Panc1 (cell line): ENCODE measurements around the gene ARCN1. TPM values are rescaled to one million over a fixed set of nuclear protein-coding genes. Genes with fewer than 3 reads are reported as not detected.

Experiments
- ATAC-seq: fragments of 200-7000 bp; cut with Tn5 transposase; 2 replicates; pipeline ENCODE4 v1.9.1; 2020; ENCODE audit warnings: mild to moderate bottlenecking, moderate library complexity
- Bru-seq: library from RNA; stranded (reverse); fragments of 400-500 nt; gene quantifications from one replicate; lab custom pipeline; 2021; lab: Mats Ljungman, UMichigan
- BruChase-seq, 2 experiments: library from RNA; stranded (reverse); fragments of 400-500 nt; gene quantifications; one replicate each; lab custom pipeline; 2021; lab: Mats Ljungman, UMichigan
- BruUV-seq: library from RNA; stranded (reverse); fragments of 400-500 nt; replicated peaks from 2 replicates; lab custom pipeline; 2021; lab: Mats Ljungman, UMichigan
- CTCF ChIA-PET: fragments of 300-600 bp; sonication (Branson Sonifier 250); formaldehyde crosslinking; loops from one replicate; lab custom pipeline; 2022; ENCODE audit warnings: antibody characterized with exemption; lab: Charles Lee
- POLR2A ChIA-PET: fragments of 300-600 bp; sonication (Branson Sonifier 250); formaldehyde crosslinking; loops from one replicate; lab custom pipeline; 2022; ENCODE audit warnings: antibody characterized with exemption; lab: Charles Lee
- DNase-seq: peaks from one replicate; pipeline ENCODE4 v3.0.0-alpha.2; 2010; ENCODE audit warnings: low read depth, low spot score
- H3K27ac ChIP-seq: 2 replicates; pipeline ENCODE4 v1.5.1; 2011; ENCODE audit warnings: mild to moderate bottlenecking, low read length, inconsistent platforms
- H3K27me3 ChIP-seq: fragments of 200-500 bp; sonication (Bioruptor generic); 2 replicates; pipeline ENCODE4 v1.6.0; 2014; ENCODE audit warnings: low read length, inconsistent platforms; ENCODE audit not compliant: control insufficient read depth, insufficient read depth
- H3K36me3 ChIP-seq: fragments of 200-500 bp; sonication (Bioruptor generic); 2 replicates; pipeline ENCODE4 v1.5.1; 2014; ENCODE audit warnings: inconsistent platforms, mild to moderate bottlenecking, low read length, moderate library complexity; ENCODE audit not compliant: control insufficient read depth, insufficient read depth
- H3K4me1 ChIP-seq: 2 replicates; pipeline ENCODE4 v1.5.1; 2011; ENCODE audit warnings: inconsistent platforms, mild to moderate bottlenecking, low read length, moderate library complexity; ENCODE audit not compliant: control insufficient read depth, insufficient read depth
- H3K4me3 ChIP-seq, 2 experiments: 2 replicates each; pipeline ENCODE4 v1.5.1; 2011 to 2012; ENCODE audit warnings: low read depth in 2 of 2, low read length in 2 of 2, mild to moderate bottlenecking in 2 of 2, inconsistent platforms in 1 of 2, moderate library complexity in 1 of 2
- H3K9me3 ChIP-seq: fragments of 200-500 bp; sonication (Bioruptor generic); 2 replicates; pipeline ENCODE4 v1.5.1; 2014; ENCODE audit warnings: low read depth, mild to moderate bottlenecking, inconsistent platforms, low read length, moderate library complexity; ENCODE audit not compliant: control insufficient read depth, insufficient read depth
- POLR2AphosphoS5 ChIP-seq: IDR thresholded peaks from 2 replicates; pipeline ENCODE4 v1.6.1; 2012; ENCODE audit warnings: mild to moderate bottlenecking, low read depth, low read length, moderate library complexity
- SIN3A ChIP-seq: IDR thresholded peaks from 2 replicates; pipeline ENCODE4 v1.6.1; 2012; ENCODE audit warnings: low read depth, mild to moderate bottlenecking, low read length, moderate library complexity, borderline replicate concordance; ENCODE audit not compliant: insufficient read depth
- TCF7L2 ChIP-seq: IDR thresholded peaks from 2 replicates; pipeline ENCODE4 v1.6.1; 2011; ENCODE audit warnings: mild to moderate bottlenecking, low read depth, low read length, inconsistent platforms
- in situ Hi-C: cut with HindIII; loops from 2 replicates; pipeline ENCODE4 v1.10.0; 2016; ENCODE audit warnings: low sequenced_read_pairs, low pct_unique_long_range_greater_than_20kb
- intact Hi-C: fragments of 100-400 bp; cut with micrococcal nuclease; formaldehyde crosslinking; loops from one replicate; pipeline ENCODE4 v1.10.0; 2022; ENCODE audit not compliant: unreplicated experiment
- long read RNA-seq: library from polyadenylated mRNA; unstranded; transcript quantifications from one replicate; pipeline ENCODE4 v2.0.0, GENCODE V29; 2021; ENCODE audit not compliant: unreplicated experiment
- polyA plus RNA-seq: library from polyadenylated mRNA; unstranded; fragments of >200 nt; gene quantifications from one replicate; pipeline ENCODE4 v1.2.1, GENCODE V29; 2012; ENCODE audit warnings: missing spikeins; ENCODE audit not compliant: insufficient read length
- total RNA-seq: library from RNA; stranded (reverse); gene quantifications from one replicate; pipeline ENCODE4 v1.2.1, GENCODE V29; 2021; ENCODE audit not compliant: unreplicated experiment
- TF ChIP-seq, protein P1 (sequence below): fragments of 450-650 bp; IDR thresholded peaks from 2 replicates; pipeline ENCODE4 v1.5.1; 2017; ENCODE audit warnings: mild to moderate bottlenecking
- TF ChIP-seq, protein P2 (sequence below), 2 experiments: IDR thresholded peaks; 2 replicates each; pipeline ENCODE4 v1.6.1; 2011 to 2012; ENCODE audit warnings: low read depth in 2 of 2, control low read depth in 1 of 2, low read length in 1 of 2, mild to moderate bottlenecking in 1 of 2, moderate library complexity in 1 of 2; ENCODE audit not compliant: insufficient read depth in 1 of 2

The ARCN1 gene
- 197 TPM for total RNA-seq
- 133 TPM for polyA plus RNA-seq
- Bru-seq, nascent RNA, result percentile 94 among the genes with signal in this experiment
- percentile 98 among the genes with signal in this experiment for BruChase-seq, experiment 1, labeled RNA remaining after a 2-hour chase
- percentile 99 among the genes with signal in this experiment for BruChase-seq, experiment 2, labeled RNA remaining after a 6-hour chase
- long read RNA-seq, transcript ARCN1-201 (10 exons, 3,845 nt), result major isoform, 153 of 197 reads
- long read RNA-seq, partial matches to known transcripts, result 20 of 197 reads
- long read RNA-seq, other reads (novel, unspliced or antisense), result 22 of 197 reads

DNA sequence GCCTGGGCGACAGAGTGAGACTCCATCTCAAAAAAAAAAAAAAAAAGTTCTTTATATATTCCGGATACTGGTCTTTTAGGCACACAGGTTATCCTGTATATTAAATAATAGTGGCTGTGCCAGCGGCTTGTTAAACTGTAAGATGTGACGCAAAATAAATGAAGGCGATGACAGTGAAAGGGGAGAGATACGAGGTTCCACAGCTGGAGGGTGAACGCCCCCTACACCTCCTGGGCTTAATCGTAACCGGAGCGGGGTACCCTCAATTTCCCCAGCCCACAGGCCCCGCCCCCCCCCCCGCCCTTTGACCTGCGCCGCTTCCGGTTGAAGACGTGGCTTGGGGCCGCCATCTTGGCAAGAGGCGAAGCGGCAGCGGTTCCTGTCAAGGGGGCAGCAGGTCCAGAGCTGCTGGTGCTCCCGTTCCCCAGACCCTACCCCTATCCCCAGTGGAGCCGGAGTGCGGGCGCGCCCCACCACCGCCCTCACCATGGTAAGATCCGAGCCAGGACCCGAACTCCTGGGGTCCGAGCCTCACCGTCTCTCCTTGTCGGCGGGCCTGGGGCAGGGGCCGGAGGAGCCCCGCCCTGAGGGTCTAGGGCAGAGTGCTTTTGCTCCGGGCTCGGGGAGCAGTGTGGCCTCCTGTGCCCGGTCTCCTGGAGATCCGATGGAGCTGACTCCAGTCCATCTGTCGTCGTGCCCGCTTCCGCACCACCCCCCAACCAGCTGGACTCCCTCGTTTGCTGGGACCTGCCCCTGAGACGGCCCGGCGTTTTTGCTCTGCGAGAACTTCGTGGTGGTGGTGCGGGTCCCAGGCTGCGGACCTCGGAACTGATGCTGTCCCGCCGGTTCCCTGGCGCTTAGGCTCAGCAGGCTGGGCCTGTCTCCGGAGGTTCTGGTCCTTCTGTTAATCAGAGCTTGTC is at the start of gene ARCN1:
ARCN1 (plus strand) TSS at position 349 of the 920 bp plus-strand sequence; CDS start at position 488, 139 bp downstream.
- ChIA-PET POLR2A (interaction anchor here (0.7 kb wide), 3 partner anchors 63 to 425 kb away, joined by 4 to 8 read pairs (median 6); no protein-coding TSS in a partner anchor), CTCF (interaction anchor here (0.7 kb wide), 1 partner anchor 34 kb away, joined by 4 read pairs; no protein-coding TSS in a partner anchor)
- no TSS peak for BruUV-seq
- Histone ChIP-seq H3K36me3 (no peaks in the 10 kb centered on the region; the same call in none of the 2 replicates), H3K4me1 (peaks cover 28% of the 10 kb centered on the region), H3K4me3 (peak within 1 kb of the TSS; percentile 92 to 93), H3K9me3 (no peaks in the 10 kb centered on the region), H3K27me3 (no peaks in the 10 kb centered on the region), H3K27ac (peak within 1 kb of the TSS; percentile 94)
- intact Hi-C loops (no loop called here), in situ Hi-C loops (no loop called here)
- peak; percentile 92 for ATAC-seq
- no peak for DNase-seq
- TF ChIP-seq SIN3A (peak; percentile 82; the same call in 1 of the 2 replicates), TCF7L2 (peak; percentile 26; the same call in 1 of the 2 replicates), POLR2AphosphoS5 (peak; percentile 89)
- TF ChIP-seq, protein P1, sequence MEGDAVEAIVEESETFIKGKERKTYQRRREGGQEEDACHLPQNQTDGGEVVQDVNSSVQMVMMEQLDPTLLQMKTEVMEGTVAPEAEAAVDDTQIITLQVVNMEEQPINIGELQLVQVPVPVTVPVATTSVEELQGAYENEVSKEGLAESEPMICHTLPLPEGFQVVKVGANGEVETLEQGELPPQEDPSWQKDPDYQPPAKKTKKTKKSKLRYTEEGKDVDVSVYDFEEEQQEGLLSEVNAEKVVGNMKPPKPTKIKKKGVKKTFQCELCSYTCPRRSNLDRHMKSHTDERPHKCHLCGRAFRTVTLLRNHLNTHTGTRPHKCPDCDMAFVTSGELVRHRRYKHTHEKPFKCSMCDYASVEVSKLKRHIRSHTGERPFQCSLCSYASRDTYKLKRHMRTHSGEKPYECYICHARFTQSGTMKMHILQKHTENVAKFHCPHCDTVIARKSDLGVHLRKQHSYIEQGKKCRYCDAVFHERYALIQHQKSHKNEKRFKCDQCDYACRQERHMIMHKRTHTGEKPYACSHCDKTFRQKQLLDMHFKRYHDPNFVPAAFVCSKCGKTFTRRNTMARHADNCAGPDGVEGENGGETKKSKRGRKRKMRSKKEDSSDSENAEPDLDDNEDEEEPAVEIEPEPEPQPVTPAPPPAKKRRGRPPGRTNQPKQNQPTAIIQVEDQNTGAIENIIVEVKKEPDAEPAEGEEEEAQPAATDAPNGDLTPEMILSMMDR, result no peak
- TF ChIP-seq, protein P2, sequence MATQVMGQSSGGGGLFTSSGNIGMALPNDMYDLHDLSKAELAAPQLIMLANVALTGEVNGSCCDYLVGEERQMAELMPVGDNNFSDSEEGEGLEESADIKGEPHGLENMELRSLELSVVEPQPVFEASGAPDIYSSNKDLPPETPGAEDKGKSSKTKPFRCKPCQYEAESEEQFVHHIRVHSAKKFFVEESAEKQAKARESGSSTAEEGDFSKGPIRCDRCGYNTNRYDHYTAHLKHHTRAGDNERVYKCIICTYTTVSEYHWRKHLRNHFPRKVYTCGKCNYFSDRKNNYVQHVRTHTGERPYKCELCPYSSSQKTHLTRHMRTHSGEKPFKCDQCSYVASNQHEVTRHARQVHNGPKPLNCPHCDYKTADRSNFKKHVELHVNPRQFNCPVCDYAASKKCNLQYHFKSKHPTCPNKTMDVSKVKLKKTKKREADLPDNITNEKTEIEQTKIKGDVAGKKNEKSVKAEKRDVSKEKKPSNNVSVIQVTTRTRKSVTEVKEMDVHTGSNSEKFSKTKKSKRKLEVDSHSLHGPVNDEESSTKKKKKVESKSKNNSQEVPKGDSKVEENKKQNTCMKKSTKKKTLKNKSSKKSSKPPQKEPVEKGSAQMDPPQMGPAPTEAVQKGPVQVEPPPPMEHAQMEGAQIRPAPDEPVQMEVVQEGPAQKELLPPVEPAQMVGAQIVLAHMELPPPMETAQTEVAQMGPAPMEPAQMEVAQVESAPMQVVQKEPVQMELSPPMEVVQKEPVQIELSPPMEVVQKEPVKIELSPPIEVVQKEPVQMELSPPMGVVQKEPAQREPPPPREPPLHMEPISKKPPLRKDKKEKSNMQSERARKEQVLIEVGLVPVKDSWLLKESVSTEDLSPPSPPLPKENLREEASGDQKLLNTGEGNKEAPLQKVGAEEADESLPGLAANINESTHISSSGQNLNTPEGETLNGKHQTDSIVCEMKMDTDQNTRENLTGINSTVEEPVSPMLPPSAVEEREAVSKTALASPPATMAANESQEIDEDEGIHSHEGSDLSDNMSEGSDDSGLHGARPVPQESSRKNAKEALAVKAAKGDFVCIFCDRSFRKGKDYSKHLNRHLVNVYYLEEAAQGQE (IDR thresholded peaks at IDR 0.05; ENCODE audit: insufficient read depth in 1 of 2, low read depth in 2 of 2, low read length in 1 of 2), result 0 out of 4 replicates have a peak, but pooled peaks of 1 of the 2 experiments have one; percentile 14

DNA sequence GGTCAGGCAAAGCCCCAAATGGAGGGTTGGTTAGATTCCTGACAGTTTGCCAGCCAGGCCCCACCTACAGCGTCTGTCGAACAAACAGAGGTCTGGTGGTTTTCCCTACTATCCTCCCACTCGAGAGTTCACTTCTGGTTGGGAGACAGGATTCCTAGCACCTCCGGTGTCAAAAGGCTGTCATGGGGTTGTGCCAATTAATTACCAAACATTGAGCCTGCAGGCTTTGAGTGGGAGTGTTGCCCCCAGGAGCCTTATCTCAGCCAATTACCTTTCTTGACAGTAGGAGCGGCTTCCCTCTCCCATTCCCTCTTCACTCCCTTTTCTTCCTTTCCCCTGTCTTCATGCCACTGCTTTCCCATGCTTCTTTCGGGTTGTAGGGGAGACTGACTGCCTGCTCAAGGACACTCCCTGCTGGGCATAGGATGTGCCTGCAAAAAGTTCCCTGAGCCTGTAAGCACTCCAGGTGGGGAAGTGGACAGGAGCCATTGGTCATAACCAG is 49.6 kb upstream of the ARCN1 start:
- POLR2A ChIA-PET, result no interaction called here

More for the DNA sequence above, 49.6 kb upstream of the ARCN1 start:
- TF ChIP-seq SIN3A (no peak), TCF7L2 (no peak)
- TF ChIP-seq, protein P1, result peak; percentile 81
- H3K9me3 ChIP-seq, result no peaks in the 10 kb centered on the region
- peaks cover 12% of the 10 kb centered on the region for H3K4me1 ChIP-seq
- no peak for DNase-seq
- peak; percentile 77 for ATAC-seq
- H3K27ac ChIP-seq, result no peak overlapping the region
- intact Hi-C loops (no loop called here), in situ Hi-C loops (no loop called here)
- CTCF ChIA-PET, result interaction anchor here (0.5 kb wide), 1 partner anchor 47 kb away, joined by 3 read pairs; no protein-coding TSS in a partner anchor
- no peaks in the 10 kb centered on the region for H3K27me3 ChIP-seq
- H3K4me3 ChIP-seq, result no peak overlapping the region
- H3K36me3 ChIP-seq, result peaks cover 48% of the 10 kb centered on the region
- BruUV-seq, result TSS peak; percentile 33
